Mucosa of descending colon (tissue), 3 donors: ENCODE results near the gene TTC7B. TPM values are rescaled to one million over a fixed set of nuclear protein-coding genes. Genes with fewer than 3 reads are reported as not detected.

Source experiments
- ATAC-seq: fragments of 200-7000 bp; cut with Tn5 transposase; one replicate; pipeline ENCODE4 v1.9.1; 2020; ENCODE audit warnings: mild to moderate bottlenecking, moderate library complexity
- DNase-seq, 3 donors: peaks; one replicate each; pipeline ENCODE4 v3.0.0-alpha.2; 2020
- H3K36me3 ChIP-seq: fragments of 200-600 bp; one replicate; pipeline ENCODE4 v1.8.0; 2021; ENCODE audit warnings: low read depth, mild to moderate bottlenecking
- H3K4me1 ChIP-seq: fragments of 200-600 bp; one replicate; pipeline ENCODE4 v1.8.0; 2021; ENCODE audit warnings: low read depth, mild to moderate bottlenecking
- H3K4me3 ChIP-seq: fragments of 200-600 bp; one replicate; pipeline ENCODE4 v1.8.0; 2021; ENCODE audit warnings: mild to moderate bottlenecking
- H3K9me3 ChIP-seq: fragments of 200-600 bp; one replicate; pipeline ENCODE4 v1.8.0; 2021; ENCODE audit warnings: mild to moderate bottlenecking
- intact Hi-C, 2 donors: fragments of 100-400 bp; cut with DNase I in 1 of 2; cut with micrococcal nuclease in 1 of 2; formaldehyde crosslinking; loops; one replicate each; pipeline versions ENCODE4 v1.11.0 to v1.11.1; 2022; cut with DNase I, micrococcal nuclease
- total RNA-seq, 3 donors: library from RNA; stranded (reverse); fragmentation: NEBNext Ultra II Directional in 2 of 3; extraction: Animal tissue kit (Norgen Biotek cat#: 25700) in 2 of 3; gene quantifications; one replicate each; pipeline versions ENCODE4 v1.2.1 to v1.2.4, GENCODE V29; 2021 to 2023
- TF ChIP-seq, protein P1 (sequence below): fragments of 200-600 bp; IDR thresholded peaks from one replicate; pipeline ENCODE4 v1.8.0; 2022; ENCODE audit warnings: antibody characterized with exemption, mild to moderate bottlenecking
- donor health status: DM: no; HTN: no; CAD: no; lungs with moderate emphysema.
- donor health status: DM: no; HTN: no; CAD: no.
- donor health status: DM: no; HTN: yes; CAD: no.

TTC7B gene
- total RNA-seq, 3 donors from 2014 or later: 6.0 to 72.8 (median 10.0) TPM

DNA sequence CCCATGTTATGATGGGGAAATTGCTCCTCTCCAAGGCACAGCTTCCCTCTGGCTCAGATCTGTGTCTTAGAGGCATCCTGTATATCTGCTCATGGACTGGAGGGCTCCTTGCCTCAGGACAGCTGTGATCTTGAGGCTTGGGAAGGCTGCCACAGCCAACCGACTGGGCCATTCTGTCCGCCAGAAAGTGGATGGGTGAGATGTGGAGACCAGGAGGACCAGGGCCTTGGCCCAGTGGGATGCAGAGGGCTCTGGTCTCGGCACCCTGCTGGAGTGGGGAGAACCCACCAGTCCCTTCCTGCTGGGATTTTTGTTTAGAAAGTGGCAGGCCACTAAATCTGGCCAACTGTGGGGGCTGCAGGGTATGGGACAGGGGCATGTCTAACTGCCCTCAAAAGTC is 270.8 kb downstream of the TTC7B start:
- TF ChIP-seq, protein P1, sequence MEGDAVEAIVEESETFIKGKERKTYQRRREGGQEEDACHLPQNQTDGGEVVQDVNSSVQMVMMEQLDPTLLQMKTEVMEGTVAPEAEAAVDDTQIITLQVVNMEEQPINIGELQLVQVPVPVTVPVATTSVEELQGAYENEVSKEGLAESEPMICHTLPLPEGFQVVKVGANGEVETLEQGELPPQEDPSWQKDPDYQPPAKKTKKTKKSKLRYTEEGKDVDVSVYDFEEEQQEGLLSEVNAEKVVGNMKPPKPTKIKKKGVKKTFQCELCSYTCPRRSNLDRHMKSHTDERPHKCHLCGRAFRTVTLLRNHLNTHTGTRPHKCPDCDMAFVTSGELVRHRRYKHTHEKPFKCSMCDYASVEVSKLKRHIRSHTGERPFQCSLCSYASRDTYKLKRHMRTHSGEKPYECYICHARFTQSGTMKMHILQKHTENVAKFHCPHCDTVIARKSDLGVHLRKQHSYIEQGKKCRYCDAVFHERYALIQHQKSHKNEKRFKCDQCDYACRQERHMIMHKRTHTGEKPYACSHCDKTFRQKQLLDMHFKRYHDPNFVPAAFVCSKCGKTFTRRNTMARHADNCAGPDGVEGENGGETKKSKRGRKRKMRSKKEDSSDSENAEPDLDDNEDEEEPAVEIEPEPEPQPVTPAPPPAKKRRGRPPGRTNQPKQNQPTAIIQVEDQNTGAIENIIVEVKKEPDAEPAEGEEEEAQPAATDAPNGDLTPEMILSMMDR: no peak
- no peak for DNase-seq

DNA sequence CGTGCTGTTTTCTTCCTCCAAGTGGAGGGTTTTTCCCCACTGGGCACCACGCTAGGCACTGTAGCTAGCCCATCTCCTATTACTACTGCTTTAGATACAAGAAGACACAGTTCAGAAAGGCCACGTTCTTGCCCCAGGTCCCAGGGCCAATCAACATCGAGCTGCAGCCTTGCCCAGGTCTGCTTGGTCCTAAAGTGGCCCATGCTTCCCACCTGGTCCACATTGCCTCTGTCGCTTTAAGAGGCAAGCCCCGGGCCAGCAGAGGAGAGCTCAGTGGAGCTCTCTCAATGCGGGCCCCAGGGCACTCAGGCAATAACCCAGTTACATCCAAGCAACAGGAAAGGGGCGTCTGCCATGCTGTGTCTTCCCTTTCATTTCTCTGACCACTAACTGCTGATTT is 271.3 kb downstream of the TTC7B start:
- TF ChIP-seq, protein P1: no peak
- H3K4me1 ChIP-seq: no peaks in the 10 kb centered on the region
- no peaks in the 10 kb centered on the region for H3K36me3 ChIP-seq
- no peak for ATAC-seq
- no peak for DNase-seq
- intact Hi-C loops: no loop called here
- H3K9me3 ChIP-seq: no peaks in the 10 kb centered on the region
- H3K4me3 ChIP-seq: no peak overlapping the region

More for the DNA sequence above, 270.8 kb downstream of the TTC7B start:
- Histone ChIP-seq H3K36me3 (no peaks in the 10 kb centered on the region), H3K4me1 (no peaks in the 10 kb centered on the region), H3K9me3 (no peaks in the 10 kb centered on the region), H3K4me3 (no peak overlapping the region)
- intact Hi-C loops: no loop called here
- ATAC-seq: no peak

DNA sequence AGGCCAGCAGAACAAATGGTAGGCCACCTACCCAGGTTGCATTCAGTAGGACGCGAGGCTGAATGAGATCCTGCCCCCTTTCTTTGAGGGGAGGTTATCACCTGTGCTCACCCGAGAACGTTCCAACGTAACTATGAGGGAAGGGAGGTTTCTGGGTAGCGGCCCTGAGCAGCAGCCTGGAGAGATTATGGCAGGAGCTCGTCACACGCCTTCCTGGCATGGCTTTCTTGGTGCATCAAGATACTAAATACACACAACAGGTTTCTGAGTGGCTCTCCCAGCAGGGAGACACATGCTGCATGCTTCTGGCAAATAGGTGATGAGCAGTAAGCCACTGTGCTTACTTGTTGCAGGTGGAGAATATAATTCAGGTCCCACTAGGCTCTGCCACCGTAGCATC is 271.7 kb downstream of the TTC7B start:
- Histone ChIP-seq H3K4me1 (no peaks in the 10 kb centered on the region), H3K4me3 (no peak overlapping the region), H3K9me3 (no peaks in the 10 kb centered on the region), H3K36me3 (no peaks in the 10 kb centered on the region)
- no peak for ATAC-seq
- intact Hi-C loops: no loop called here
- TF ChIP-seq, protein P1: no peak
- no peak for DNase-seq

DNA sequence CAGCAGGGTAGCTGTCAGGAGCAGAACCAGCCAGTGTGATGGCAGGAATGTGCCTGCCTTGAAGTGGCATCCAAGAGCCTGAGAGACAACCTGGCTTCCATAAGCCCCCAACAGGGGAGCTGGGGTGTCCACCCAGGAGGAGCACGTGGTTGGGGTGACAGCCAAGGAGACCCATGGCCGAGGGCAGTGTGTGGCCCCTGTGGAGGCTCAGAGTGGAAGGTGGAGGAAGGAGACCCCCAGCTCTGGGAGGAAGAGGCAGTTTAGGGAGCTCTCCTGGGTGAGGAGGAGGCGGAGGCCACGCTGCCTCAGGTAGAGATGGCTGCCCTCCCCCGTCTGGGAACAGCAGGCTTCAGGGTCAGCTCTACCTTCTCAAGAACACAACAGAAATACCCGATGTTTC is 272.4 kb downstream of the TTC7B start:
- H3K9me3 ChIP-seq: no peaks in the 10 kb centered on the region
- no peak for DNase-seq

DNA sequence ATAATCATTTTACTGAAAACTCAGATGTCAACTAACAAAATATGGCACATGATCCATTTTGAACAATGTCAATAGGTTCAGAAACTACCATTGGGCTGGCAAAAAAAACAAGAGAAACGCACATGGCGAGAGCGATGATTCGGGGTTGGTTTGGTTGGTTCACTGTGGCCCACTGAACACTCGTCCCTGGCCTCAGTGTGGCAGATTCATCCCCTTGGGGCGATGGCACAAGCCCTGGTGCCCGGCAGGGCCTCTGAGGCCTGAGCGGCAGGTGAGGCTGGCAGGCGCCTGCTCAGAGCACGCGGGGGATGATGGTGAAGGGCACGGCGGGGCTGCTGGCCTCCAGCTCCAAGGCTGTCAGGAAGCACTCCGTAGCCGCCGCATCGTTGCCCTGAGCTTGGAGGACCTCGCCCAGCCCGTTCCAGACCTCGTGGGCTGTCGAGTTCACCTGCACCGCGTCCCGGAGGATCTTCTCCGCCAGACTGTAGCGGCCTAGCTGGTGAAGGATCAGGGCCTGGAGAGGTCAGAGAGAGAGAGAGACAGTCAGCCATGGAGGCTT is 275.1 kb downstream of the TTC7B start:
- Histone ChIP-seq H3K36me3 (no peaks in the 10 kb centered on the region), H3K4me1 (no peaks in the 10 kb centered on the region), H3K9me3 (no peaks in the 10 kb centered on the region), H3K4me3 (no peak overlapping the region)
- DNase-seq (no peak), ATAC-seq (no peak)
- TF ChIP-seq, protein P1: no peak
- intact Hi-C loops: no loop called here

More for the DNA sequence above, 272.4 kb downstream of the TTC7B start:
- Histone ChIP-seq H3K36me3 (no peaks in the 10 kb centered on the region), H3K4me1 (no peaks in the 10 kb centered on the region), H3K4me3 (no peak overlapping the region)
- intact Hi-C loops: no loop called here
- ATAC-seq: no peak
- TF ChIP-seq, protein P1: no peak

DNA sequence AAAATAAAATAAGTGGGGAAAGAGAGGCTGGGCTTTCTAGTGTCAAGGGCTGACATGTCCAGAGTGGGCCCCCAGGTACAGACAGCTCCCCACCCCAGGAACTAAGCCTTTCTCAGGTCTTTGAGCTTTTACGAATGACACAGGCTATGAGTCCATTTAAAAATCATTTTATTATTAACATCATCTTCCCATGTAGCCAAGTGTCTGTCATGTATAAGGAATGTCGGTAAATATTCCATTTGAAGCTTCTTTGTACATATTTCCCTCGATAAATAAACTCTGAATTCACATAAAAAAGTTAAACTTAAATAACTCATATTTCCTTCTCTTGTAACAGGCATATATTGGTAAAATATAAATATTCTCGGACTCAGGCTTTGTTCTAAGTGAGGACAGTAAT is 275.8 kb downstream of the TTC7B start:
- no peaks in the 10 kb centered on the region for H3K9me3 ChIP-seq
- no peaks in the 10 kb centered on the region for H3K4me1 ChIP-seq
- intact Hi-C loops: no loop called here
- no peak overlapping the region for H3K4me3 ChIP-seq
- TF ChIP-seq, protein P1: no peak
- no peaks in the 10 kb centered on the region for H3K36me3 ChIP-seq
- DNase-seq: no peak
- ATAC-seq: no peak
